ENCODE measurements around the gene MAP3K5. TPM values are rescaled to one million over a fixed set of nuclear protein-coding genes. Genes with fewer than 3 reads are reported as not detected.

Gene MAP3K5
- total RNA-seq, 4 donors from 2014 or later = 26.9 to 64.5 (median 34.0) TPM

GRCh38 chr6:136524339-136524935 is 267.8 kb downstream of the MAP3K5 start:
- Histone ChIP-seq H3K36me3 (no peaks in the 10 kb centered on the region), H3K4me1 (peaks cover 0 to 9% (median 3%) of the 10 kb centered on the region in 4 donors), H3K27ac (no peak overlapping the region), H3K27me3 (no peaks in the 10 kb centered on the region), H3K4me3 (no peak overlapping the region), H3K9me3 (no peaks in the 10 kb centered on the region)
- TF ChIP-seq, protein P1, sequence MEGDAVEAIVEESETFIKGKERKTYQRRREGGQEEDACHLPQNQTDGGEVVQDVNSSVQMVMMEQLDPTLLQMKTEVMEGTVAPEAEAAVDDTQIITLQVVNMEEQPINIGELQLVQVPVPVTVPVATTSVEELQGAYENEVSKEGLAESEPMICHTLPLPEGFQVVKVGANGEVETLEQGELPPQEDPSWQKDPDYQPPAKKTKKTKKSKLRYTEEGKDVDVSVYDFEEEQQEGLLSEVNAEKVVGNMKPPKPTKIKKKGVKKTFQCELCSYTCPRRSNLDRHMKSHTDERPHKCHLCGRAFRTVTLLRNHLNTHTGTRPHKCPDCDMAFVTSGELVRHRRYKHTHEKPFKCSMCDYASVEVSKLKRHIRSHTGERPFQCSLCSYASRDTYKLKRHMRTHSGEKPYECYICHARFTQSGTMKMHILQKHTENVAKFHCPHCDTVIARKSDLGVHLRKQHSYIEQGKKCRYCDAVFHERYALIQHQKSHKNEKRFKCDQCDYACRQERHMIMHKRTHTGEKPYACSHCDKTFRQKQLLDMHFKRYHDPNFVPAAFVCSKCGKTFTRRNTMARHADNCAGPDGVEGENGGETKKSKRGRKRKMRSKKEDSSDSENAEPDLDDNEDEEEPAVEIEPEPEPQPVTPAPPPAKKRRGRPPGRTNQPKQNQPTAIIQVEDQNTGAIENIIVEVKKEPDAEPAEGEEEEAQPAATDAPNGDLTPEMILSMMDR (IDR thresholded peaks at IDR 0.05) = no peak
- TF ChIP-seq POLR2A (IDR thresholded peaks at IDR 0.05) (no peak), EP300 (IDR thresholded peaks at IDR 0.05) (no peak)
- DNase-seq (ENCODE audit: low spot score in 2 of 2) = no peak
- WGBS, 2 donors = 67 to 75% methylated on average over 2 of the region's 2 CpGs

- H3K4me3 ChIP-seq = no peak overlapping the region
- peaks cover 0 to 9% (median 3%) of the 10 kb centered on the region in 4 donors for H3K4me1 ChIP-seq
- no peaks in the 10 kb centered on the region for H3K36me3 ChIP-seq
- no peak for DNase-seq (ENCODE audit: low spot score in 2 of 2)
- H3K27me3 ChIP-seq = peaks cover 0 to 3% of the 10 kb centered on the region in 2 donors
- H3K27ac ChIP-seq = no peak overlapping the region
- WGBS, 2 donors = 88 to 93% methylated on average over 4 of the region's 4 CpGs
- no peaks in the 10 kb centered on the region for H3K9me3 ChIP-seq
- TF ChIP-seq EP300 (IDR thresholded peaks at IDR 0.05) (no peak), POLR2A (IDR thresholded peaks at IDR 0.05) (no peak)
- TF ChIP-seq, protein P1 (IDR thresholded peaks at IDR 0.05) = no peak
Observed at GRCh38 chr6:136523196-136523595, 269.1 kb downstream of the MAP3K5 start.

DNA sequence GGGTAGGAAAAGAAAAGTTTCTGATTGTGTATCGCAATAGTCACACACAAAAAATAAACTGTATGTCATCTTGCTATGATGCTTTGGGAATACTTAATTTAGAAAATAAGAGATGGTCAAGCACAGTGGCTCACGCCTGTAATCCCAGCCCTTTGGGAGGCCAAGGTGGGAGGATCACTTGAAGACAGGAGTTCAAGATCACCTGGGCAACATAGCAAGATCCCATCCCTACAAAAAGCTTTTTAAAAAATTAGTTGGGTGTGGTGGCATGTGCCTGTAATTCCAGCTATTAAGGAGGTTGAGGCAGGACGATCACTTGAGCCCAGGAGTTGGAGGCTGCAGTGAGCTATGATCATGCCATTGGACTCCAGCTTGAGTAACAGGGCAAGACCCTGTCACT is 269.6 kb downstream of the MAP3K5 start:
- Histone ChIP-seq H3K4me3 (no peak overlapping the region), H3K36me3 (no peaks in the 10 kb centered on the region), H3K9me3 (no peaks in the 10 kb centered on the region), H3K4me1 (peaks cover 0 to 9% (median 3%) of the 10 kb centered on the region in 4 donors), H3K27me3 (peaks cover 0 to 3% of the 10 kb centered on the region in 2 donors), H3K27ac (no peak overlapping the region)
- no peak for TF ChIP-seq EP300 (IDR thresholded peaks at IDR 0.05)
- no peak for TF ChIP-seq POLR2A (IDR thresholded peaks at IDR 0.05)
- TF ChIP-seq, protein P1 (IDR thresholded peaks at IDR 0.05) = no peak
- 89 to 93% methylated on average over 3 of the region's 3 CpGs for WGBS, 2 donors
- DNase-seq (ENCODE audit: low spot score in 2 of 2) = no peak

- peaks cover 0 to 3% of the 10 kb centered on the region in 2 donors for H3K27me3 ChIP-seq
- no peak for TF ChIP-seq EP300 (IDR thresholded peaks at IDR 0.05)
- TF ChIP-seq POLR2A (IDR thresholded peaks at IDR 0.05) = no peak
- TF ChIP-seq, protein P1 (IDR thresholded peaks at IDR 0.05) = no peak
- peaks cover 0 to 9% (median 3%) of the 10 kb centered on the region in 4 donors for H3K4me1 ChIP-seq
- DNase-seq (ENCODE audit: low spot score in 2 of 2) = no peak
- H3K36me3 ChIP-seq = no peaks in the 10 kb centered on the region
- H3K27ac ChIP-seq = no peak overlapping the region
- 79 to 89% methylated on average over 4 of the region's 4 CpGs for WGBS, 2 donors
- H3K4me3 ChIP-seq = no peak overlapping the region
- H3K9me3 ChIP-seq = no peaks in the 10 kb centered on the region
Observed at GRCh38 chr6:136521911-136522310, 270.4 kb downstream of the MAP3K5 start.

- Histone ChIP-seq H3K9me3 (no peaks in the 10 kb centered on the region), H3K27me3 (peaks cover 0 to 3% of the 10 kb centered on the region in 2 donors), H3K4me1 (peaks cover 0 to 5% (median 2%) of the 10 kb centered on the region in 4 donors), H3K4me3 (no peak overlapping the region), H3K27ac (no peak overlapping the region), H3K36me3 (no peaks in the 10 kb centered on the region)
- TF ChIP-seq POLR2A (IDR thresholded peaks at IDR 0.05) = no peak
- TF ChIP-seq EP300 (IDR thresholded peaks at IDR 0.05) = no peak
- TF ChIP-seq, protein P1 (IDR thresholded peaks at IDR 0.05) = no peak
- 77% methylated on average over 2 of the region's 2 CpGs for WGBS, 2 donors
- no peak for DNase-seq (ENCODE audit: low spot score in 2 of 2)
Observed at GRCh38 chr6:136521427-136521826, 270.9 kb downstream of the MAP3K5 start.
